NT2/D1 (cell line): ENCODE data around the gene EEF1A2.

Source experiments
- SUZ12 ChIP-seq: IDR thresholded peaks from 2 replicates; pipeline ENCODE4 v1.6.1; 2011; ENCODE audit not compliant: insufficient read length, insufficient read depth; ENCODE audit errors: extremely low read depth
- ZNF274 ChIP-seq: IDR thresholded peaks from 2 replicates; pipeline ENCODE4 v1.6.1; 2011; ENCODE audit warnings: mild to moderate bottlenecking, low read depth, low read length

- no peak for TF ChIP-seq ZNF274
- TF ChIP-seq SUZ12, result no peak
These were observed 35.5 kb upstream of the EEF1A2 start for GRCh38 chr20:63534427-63534830.
